Mucosa of descending colon (tissue), 3 donors: ENCODE data around the gene HAX1. TPM values are rescaled to one million over a fixed set of nuclear protein-coding genes. Genes with fewer than 3 reads are reported as not detected.
A peak's percentile ranks its signal among the peaks of the same experiment; 100 is the strongest.
"Not testable (repeated sequence)": the region's sequence is repeated elsewhere in the genome, so short reads cannot be mapped to it uniquely, and the experiment has no call there.

Experiments
- ATAC-seq: fragments of 200-7000 bp; cut with Tn5 transposase; one replicate; pipeline ENCODE4 v1.9.1; 2020; ENCODE audit warnings: mild to moderate bottlenecking, moderate library complexity
- DNase-seq, 3 donors: peaks; one replicate each; pipeline ENCODE4 v3.0.0-alpha.2; 2020
- H3K36me3 ChIP-seq: fragments of 200-600 bp; one replicate; pipeline ENCODE4 v1.8.0; 2021; ENCODE audit warnings: low read depth, mild to moderate bottlenecking
- H3K4me1 ChIP-seq: fragments of 200-600 bp; one replicate; pipeline ENCODE4 v1.8.0; 2021; ENCODE audit warnings: low read depth, mild to moderate bottlenecking
- H3K4me3 ChIP-seq: fragments of 200-600 bp; one replicate; pipeline ENCODE4 v1.8.0; 2021; ENCODE audit warnings: mild to moderate bottlenecking
- H3K9me3 ChIP-seq: fragments of 200-600 bp; one replicate; pipeline ENCODE4 v1.8.0; 2021; ENCODE audit warnings: mild to moderate bottlenecking
- CTCF ChIP-seq: fragments of 200-600 bp; IDR thresholded peaks from one replicate; pipeline ENCODE4 v1.8.0; 2022; ENCODE audit warnings: antibody characterized with exemption, mild to moderate bottlenecking
- intact Hi-C, 2 donors: fragments of 100-400 bp; cut with DNase I in 1 of 2; cut with micrococcal nuclease in 1 of 2; formaldehyde crosslinking; loops; one replicate each; pipeline versions ENCODE4 v1.11.0 to v1.11.1; 2022; cut with DNase I, micrococcal nuclease
- long read RNA-seq, 2 donors: library from polyadenylated mRNA; unstranded; transcript quantifications; one replicate each; pipeline ENCODE4 v2.0.0, GENCODE V29; 2019 to 2021
- total RNA-seq, 3 donors: library from RNA; stranded (reverse); fragmentation: NEBNext Ultra II Directional in 2 of 3; extraction: Animal tissue kit (Norgen Biotek cat#: 25700) in 2 of 3; gene quantifications; one replicate each; pipeline versions ENCODE4 v1.2.1 to v1.2.4, GENCODE V29; 2021 to 2023
- donor health status: DM: no; HTN: no; CAD: no; lungs with moderate emphysema.
- donor health status: DM: no; HTN: no; CAD: no.
- donor health status: DM: no; HTN: yes; CAD: no.

HAX1 gene
- total RNA-seq = 10 to 100 TPM; 60.8 to 66.3 (median 64.5) TPM
- long read RNA-seq, donor 1, transcript HAX1-201 (7 exons, 1,227 nt) = major isoform, 56 of 75 reads
- long read RNA-seq, donor 1, transcript HAX1-210 (6 exons, 1,284 nt) = minor isoform, 5 of 75 reads
- long read RNA-seq, donor 1, partial matches to known transcripts = 7 of 75 reads
- long read RNA-seq, donor 1, other reads (novel, unspliced or antisense) = 6 of 75 reads
- long read RNA-seq, donor 2, transcript HAX1-201 (7 exons, 1,227 nt) = major isoform, 71 of 87 reads
- long read RNA-seq, donor 2, partial matches to known transcripts = 1 of 87 reads
- long read RNA-seq, donor 2, other reads (novel, unspliced or antisense) = 5 of 87 reads

GRCh38 chr1:154272217-154272998 is at the start of gene HAX1:
Gene HAX1, plus strand, starts transcription at chr1:154272629. Its CDS starts 95 bp downstream, at chr1:154272724.
- peak; percentile 98 for ATAC-seq
- Histone ChIP-seq H3K36me3 (no peaks in the 10 kb centered on the region), H3K9me3 (no peaks in the 10 kb centered on the region), H3K4me3 (peak within 1 kb of the TSS; percentile 43), H3K4me1 (peaks cover 10% of the 10 kb centered on the region)
- intact Hi-C loops = no loop called here
- TF ChIP-seq CTCF = peak; percentile 40
- DNase-seq = peak; percentile 95 to 97 (median 96)

GRCh38 chr1:154222918-154223317 is 49.5 kb upstream of the HAX1 start:
- DNase-seq (no peak), ATAC-seq (no peak)
- no peaks in the 10 kb centered on the region for H3K9me3 ChIP-seq
- H3K4me3 ChIP-seq = no peak overlapping the region
- peaks cover 6% of the 10 kb centered on the region for H3K36me3 ChIP-seq
- intact Hi-C loops = no loop called here
- peaks cover 26% of the 10 kb centered on the region for H3K4me1 ChIP-seq
- no peak for TF ChIP-seq CTCF

DNA sequence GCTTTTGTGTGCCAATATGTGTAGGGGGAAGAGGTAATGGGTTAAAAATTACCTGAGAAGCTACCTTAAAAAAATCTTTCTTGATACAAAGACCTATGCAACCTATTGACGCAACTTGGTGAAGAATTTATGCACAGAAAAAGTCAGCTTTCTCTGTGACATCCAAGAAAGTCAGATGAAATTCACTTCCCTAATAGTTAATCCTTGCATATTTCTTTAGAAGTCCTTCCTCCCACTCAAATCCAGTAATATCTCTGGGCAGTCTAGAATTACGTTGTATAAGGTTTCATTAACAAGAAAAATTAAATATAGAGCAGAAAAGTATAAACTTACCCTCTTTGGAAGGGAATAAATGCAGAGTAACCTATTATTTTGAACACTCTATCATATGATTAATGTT is 48.8 kb upstream of the HAX1 start:
- Histone ChIP-seq H3K4me1 (peaks cover 23% of the 10 kb centered on the region), H3K36me3 (peaks cover 6% of the 10 kb centered on the region), H3K9me3 (no peaks in the 10 kb centered on the region), H3K4me3 (no peak overlapping the region)
- intact Hi-C loops = no loop called here
- DNase-seq = no peak
- TF ChIP-seq CTCF = no peak
- no peak for ATAC-seq

- Histone ChIP-seq H3K4me3 (no peak overlapping the region), H3K4me1 (peaks cover 13% of the 10 kb centered on the region), H3K36me3 (peaks cover 11% of the 10 kb centered on the region)
These were observed 47.1 kb upstream of the HAX1 start for GRCh38 chr1:154225370-154225769.

DNA sequence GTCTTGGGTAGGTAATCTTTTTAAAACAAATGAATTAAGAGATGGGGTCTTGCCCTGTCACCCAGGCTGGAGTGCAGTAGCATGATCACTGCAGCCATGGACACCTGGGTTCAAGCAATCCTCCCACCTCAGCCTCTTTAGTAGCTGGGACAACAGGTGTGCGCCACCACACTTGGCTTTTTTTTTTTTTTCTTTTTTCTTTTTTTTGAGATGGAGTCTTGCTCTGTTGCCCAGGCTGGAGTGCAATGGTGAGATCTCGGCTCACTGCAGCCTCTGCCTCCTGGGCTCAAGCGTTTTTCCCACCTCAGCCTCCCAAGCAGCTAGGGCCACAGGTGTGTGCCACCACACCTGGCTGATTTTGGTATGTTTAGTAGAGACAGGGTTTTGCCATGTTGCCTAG is 41.3 kb upstream of the HAX1 start:
- ATAC-seq, DNase-seq, H3K9me3 ChIP-seq, intact Hi-C loops, H3K4me3 ChIP-seq, H3K4me1 ChIP-seq: not testable (repeated sequence)
- H3K36me3 ChIP-seq = peaks cover 20% of the 10 kb centered on the region

More at GRCh38 chr1:154225370-154225769, 47.1 kb upstream of the HAX1 start:
- no peak for TF ChIP-seq CTCF
- H3K9me3 ChIP-seq = no peaks in the 10 kb centered on the region
- ATAC-seq (no peak), DNase-seq (no peak)
- intact Hi-C loops = no loop called here

GRCh38 chr1:154233127-154233526 is 39.3 kb upstream of the HAX1 start:
- peaks cover 27% of the 10 kb centered on the region for H3K36me3 ChIP-seq
- ATAC-seq, H3K4me3 ChIP-seq, H3K4me1 ChIP-seq, H3K9me3 ChIP-seq, DNase-seq, intact Hi-C loops: not testable (repeated sequence)
